Omental fat pad (tissue), 4 donors: Measurements from ENCODE around the gene TRPT1. TPM values are rescaled to one million over a fixed set of nuclear protein-coding genes. Genes with fewer than 3 reads are reported as not detected.

Experiments
- ATAC-seq: fragments of 150-250 bp; one replicate; pipeline ENCODE4 v1.9.1; 2016; ENCODE audit warnings: mild to moderate bottlenecking, moderate library complexity; ENCODE audit not compliant: low FRiP score
- DNase-seq: peaks from one replicate; pipeline ENCODE4 v3.0.0-alpha.2; 2019; ENCODE audit warnings: low spot score
- CTCF ChIP-seq, 3 donors: fragments of 450-650 bp; IDR thresholded peaks; one replicate each; pipeline ENCODE4 v1.5.1; 2016 to 2017; ENCODE audit warnings: antibody characterized with exemption in 3 of 3, mild to moderate bottlenecking in 3 of 3, moderate library complexity in 2 of 3
- total RNA-seq, 4 donors: library from RNA; depleted of rRNA; stranded (reverse); fragments of >200 nt; gene quantifications; one replicate each; pipeline ENCODE4 v1.1.0, GENCODE V29; 2016

TRPT1 gene
- total RNA-seq, 4 donors from 2014 or later: 26.3 to 56.6 (median 37.3) TPM

GRCh38 chr11:64238076-64238475, 12.1 kb upstream of the TRPT1 start:
- DNase-seq (no peak), ATAC-seq (no peak)
- TF ChIP-seq CTCF (IDR thresholded peaks at IDR 0.05): no peak

- DNase-seq: no peak
- no peak for TF ChIP-seq CTCF (IDR thresholded peaks at IDR 0.05)
- ATAC-seq: no peak
Measured at GRCh38 chr11:64237484-64237951, 11.5 kb upstream of the TRPT1 start.

GRCh38 chr11:64235437-64236161, 9.6 kb upstream of the TRPT1 start:
- no peak for TF ChIP-seq CTCF (IDR thresholded peaks at IDR 0.05)
- DNase-seq (no peak), ATAC-seq (no peak)

- DNase-seq: no peak
- no peak for TF ChIP-seq CTCF (IDR thresholded peaks at IDR 0.05)
- ATAC-seq: peak; percentile 24
Measured at GRCh38 chr11:64234647-64235379, 8.8 kb upstream of the TRPT1 start.

- DNase-seq (no peak), ATAC-seq (peak; percentile 54)
- no peak for TF ChIP-seq CTCF (IDR thresholded peaks at IDR 0.05)
Measured at GRCh38 chr11:64233913-64234586, 8.1 kb upstream of the TRPT1 start, which contains the start of gene VEGFB. Gene VEGFB, plus strand, starts transcription at chr11:64234584. Its CDS starts 250 bp downstream, at chr11:64234834.

GRCh38 chr11:64232967-64233315, 7.0 kb upstream of the TRPT1 start:
- ATAC-seq: no peak
- DNase-seq: no peak
- TF ChIP-seq CTCF (IDR thresholded peaks at IDR 0.05): no peak
